ENCODE data around the gene EMP1.

EMP1 gene

GRCh38 chr12:13198241-13198640 lies 1.7 kb downstream of the EMP1 start:
- no peak for DNase-seq (ENCODE audit: low read depth)

- no peak for DNase-seq (ENCODE audit: low read depth)
These were observed 2.4 kb downstream of the EMP1 start for GRCh38 chr12:13198876-13199275.

DNA sequence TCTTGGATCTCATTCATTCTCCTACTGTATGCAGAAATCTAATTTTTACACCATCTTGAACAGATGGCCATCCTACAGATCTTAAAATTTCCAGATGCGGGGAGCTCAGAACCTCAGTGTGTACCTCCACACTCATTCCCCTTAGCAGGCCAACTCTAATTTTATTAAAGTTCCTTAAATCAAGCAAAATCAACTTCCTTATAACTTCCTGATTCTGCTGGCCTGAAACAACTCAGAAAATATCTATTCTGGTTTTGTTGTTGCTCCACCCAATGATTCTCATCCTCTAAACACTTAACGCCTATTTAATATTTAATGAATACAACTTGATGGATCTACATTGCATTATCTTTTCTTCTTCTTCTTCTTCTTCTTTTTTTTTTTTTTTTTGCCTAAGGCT lies 3.1 kb downstream of the EMP1 start:
- DNase-seq (ENCODE audit: low read depth) = no peak

- DNase-seq (ENCODE audit: low read depth) = no peak
These were observed 4.3 kb downstream of the EMP1 start for GRCh38 chr12:13200841-13201240.

DNA sequence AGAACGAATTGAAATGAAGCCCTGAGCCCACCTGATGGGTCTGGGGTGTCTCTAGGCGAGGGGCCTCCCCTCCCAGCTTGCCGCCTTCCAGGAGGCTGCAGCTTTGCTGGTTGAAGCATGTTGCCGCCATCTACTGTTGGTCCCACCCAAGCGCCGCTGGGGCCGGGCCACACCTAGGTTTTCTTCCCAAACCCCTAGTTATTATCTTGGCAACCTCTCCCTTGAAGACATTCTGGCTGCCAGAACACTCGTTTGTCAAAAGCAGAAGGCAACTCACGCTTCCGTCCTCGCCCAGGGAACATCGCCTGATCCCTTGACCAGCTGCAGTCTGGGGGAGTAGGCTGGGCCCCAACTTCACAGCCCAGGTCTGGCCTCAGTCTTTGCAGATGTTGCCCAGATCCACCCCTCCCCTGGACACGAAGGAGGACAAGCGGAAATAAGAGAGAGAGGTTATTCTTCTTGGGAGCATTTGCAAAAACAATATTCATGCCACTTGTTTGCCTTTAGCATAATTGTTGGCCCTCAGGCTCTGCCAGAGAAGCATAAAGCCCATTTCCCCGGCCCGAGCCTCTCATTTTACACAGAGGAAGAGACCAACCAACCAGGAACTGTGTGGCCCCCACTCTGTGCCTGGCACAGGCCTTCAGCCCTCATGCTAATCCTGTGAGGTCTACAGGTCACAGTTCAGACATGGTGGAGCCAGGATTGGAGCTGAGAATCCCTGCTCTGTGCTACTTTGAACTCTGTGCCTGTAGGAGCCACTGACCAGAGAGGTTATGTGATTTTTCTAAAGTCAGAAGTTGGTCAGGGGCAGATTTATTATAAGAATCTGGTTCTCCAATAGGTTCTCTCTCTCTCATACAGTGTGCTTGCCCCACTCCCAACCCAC lies 6.8 kb downstream of the EMP1 start:
- no peak for DNase-seq (ENCODE audit: low read depth)

- no peak for DNase-seq (ENCODE audit: low read depth)
These were observed 7.9 kb downstream of the EMP1 start for GRCh38 chr12:13204428-13204827.

- DNase-seq (ENCODE audit: low read depth) = no peak
These were observed 9.5 kb downstream of the EMP1 start for GRCh38 chr12:13205809-13206559.

GRCh38 chr12:13206560-13206897 lies 10.0 kb downstream of the EMP1 start:
- DNase-seq (ENCODE audit: low read depth) = no peak

DNA sequence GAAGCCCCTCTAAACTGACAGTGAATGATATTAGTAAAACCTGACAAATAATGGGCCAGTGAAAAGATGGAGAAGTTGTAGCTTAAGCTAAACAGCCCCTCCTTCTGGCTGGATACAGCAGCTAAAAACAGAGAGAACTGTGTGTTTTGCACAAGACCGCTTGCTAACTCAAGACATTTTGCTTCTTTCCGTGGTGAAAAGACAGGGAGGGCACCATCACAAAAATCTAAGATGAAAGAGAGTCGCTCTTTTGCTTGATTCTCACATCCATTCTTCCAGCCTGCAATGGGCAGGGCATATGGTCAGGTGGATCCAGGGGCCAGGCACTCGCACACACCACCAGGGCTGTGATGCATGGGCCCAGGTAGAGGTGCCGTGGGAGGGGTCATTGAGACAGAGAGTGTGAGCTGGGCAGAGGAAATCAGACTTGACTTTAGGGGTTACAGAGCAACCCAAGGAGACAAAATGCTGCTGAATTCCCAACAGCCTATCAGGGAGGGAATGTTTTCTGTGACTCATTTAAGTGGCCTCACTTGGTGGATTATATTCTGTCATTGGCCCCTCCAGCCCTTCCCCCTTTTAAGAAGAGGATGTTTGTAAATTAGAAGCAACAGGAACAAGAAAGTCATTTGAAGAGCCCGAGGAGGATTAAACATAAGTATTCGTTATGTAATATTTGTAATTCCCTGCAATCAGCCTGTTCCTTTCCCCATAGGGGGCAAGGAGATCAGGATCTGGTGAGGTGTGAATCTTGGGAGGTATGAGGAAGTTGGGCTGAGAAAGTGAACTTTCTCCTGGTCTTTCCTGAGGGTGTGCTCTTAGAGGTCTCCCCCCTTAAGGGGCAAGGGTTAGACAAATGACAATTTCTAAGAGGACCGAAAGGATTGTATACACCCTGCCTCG lies 12.3 kb downstream of the EMP1 start:
- no peak for DNase-seq (ENCODE audit: low read depth)

GRCh38 chr12:13209436-13210235 lies 13.1 kb downstream of the EMP1 start:
- DNase-seq (ENCODE audit: low read depth) = no peak

DNA sequence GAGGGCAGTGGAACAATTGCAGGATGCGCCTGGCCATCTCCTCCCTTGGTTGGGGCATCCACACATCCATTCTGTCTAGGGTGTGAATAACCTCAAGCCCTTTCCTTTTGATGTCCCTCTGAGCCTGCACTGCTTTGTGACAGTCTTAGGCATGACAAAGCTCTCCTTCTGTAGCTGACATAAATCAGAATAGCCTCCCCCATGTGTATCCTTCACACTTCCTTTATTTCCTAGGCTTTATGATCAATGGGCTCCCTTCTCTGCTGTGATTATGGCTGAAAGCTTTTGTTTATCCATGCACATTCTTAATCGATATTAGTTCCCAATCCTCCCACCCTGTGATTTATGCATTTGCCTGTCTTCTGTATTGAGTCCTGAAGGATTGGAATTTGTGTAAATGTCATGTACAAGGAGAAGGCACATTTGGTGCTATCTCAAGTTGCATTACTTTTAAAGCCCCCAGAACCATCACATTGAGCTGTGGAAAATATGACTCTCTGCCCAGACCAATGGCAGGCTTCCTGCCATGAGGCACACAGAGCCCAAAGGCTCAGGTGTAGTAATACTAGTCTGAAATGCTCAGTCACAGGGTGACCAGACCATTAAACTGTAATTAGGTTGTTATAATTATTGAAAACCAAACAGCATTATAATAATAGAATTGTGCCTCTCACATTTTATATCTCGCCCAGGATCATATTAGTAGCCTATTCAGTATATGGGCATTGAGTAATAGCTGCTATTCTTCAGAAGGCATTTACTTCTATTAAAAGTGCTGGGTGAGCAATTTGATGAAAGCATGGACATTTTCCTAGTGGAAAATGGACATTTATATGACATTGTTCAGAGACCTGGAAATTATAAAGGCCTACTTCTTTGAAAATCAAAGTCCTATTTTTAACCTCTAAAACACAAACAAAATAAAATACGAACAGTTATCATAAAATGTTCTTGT lies 14.0 kb downstream of the EMP1 start:
- DNase-seq (ENCODE audit: low read depth) = no peak

DNA sequence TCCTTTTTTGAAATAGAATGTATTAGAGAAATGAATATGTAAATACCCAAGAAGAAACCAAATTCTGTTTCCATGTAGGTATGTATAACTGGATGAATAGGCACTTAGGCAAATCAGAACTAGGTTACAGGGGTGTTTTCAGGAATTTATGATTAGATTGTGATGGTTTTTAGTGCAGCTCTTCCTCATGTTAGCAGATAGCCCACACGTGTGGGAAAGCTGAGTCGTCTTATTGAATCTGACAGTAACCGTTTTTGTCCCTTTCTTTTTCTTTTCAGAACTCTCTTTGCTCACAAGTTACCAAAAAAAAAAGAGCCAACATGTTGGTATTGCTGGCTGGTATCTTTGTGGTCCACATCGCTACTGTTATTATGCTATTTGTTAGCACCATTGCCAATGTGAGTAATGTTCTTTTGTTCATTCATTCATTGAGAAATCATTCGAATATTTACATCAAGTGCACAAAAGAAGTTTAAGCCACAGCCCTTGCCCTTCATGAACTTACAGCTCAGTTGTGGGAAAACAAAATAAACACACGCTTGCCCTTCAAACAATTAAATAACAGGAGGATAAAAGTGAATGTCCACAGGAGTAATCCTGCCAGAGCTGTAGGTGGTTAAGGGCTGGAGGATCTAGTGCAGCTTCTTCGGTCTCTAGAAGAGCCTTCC lies 14.8 kb downstream of the EMP1 start:
- DNase-seq (ENCODE audit: low read depth) = no peak

DNA sequence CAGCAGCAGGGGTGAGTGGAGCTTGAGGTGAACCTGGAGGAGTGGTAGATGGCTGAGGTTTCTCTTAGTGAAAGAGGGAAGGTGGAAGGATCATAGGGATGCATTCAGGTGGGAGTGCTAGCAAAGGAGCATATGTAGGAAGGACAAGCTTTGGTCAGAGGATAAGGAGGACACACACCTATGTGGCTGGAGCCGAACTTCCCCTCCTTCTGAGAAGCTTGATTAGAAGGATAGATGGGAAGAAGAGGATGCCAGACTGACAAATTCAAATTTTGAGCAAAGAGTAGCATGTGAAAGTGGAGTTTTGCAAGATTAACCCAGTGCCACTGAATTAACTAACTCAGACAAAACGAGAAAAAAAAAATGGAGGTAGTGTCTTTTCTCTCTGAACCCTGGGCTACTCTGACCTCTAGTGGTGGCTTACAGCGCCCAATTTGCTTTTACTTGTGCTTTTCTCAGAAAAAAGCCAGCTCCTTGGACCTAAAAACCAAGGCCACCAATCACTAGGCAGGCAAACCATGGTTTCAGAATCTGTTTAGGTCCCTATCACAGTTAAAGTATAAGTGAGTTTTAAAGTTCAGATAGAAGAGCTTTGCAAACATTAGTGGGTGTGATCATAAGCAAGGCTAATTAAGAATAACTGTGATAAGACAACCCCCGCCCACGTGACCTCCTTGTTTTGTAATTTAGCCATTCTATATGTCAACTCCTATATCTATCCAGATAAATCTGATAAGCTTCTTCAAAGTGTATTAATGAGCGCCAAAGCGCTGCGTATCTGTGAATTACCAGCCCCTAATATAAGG lies 15.5 kb downstream of the EMP1 start:
- DNase-seq (ENCODE audit: low read depth) = peak; percentile 39

- no peak for DNase-seq (ENCODE audit: low read depth)
These were observed 18.5 kb downstream of the EMP1 start for GRCh38 chr12:13215056-13215455.

DNA sequence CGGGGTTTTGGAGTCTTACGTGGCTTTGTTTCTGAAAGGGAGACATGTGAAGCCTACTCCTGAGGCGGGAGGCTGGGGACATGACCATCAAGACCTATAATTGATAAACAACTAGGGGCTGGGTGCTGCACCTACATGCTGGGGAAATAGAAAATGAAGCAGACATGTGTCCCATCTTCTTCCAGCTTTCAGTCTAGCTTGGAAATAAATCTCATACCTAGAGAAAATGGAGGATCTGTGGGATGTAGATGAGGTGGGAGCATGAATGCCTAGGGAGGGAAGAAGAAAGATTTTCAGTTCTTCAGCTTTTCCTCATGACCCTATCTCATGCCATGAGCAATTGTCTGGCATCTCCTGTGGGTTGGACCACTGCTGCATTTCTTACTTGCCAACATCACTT lies 22.1 kb downstream of the EMP1 start:
- DNase-seq (ENCODE audit: low read depth) = no peak

GRCh38 chr12:13219320-13219719 lies 22.8 kb downstream of the EMP1 start:
- DNase-seq (ENCODE audit: low read depth) = no peak

- no peak for DNase-seq (ENCODE audit: low read depth)
These were observed 24.3 kb downstream of the EMP1 start for GRCh38 chr12:13220838-13221237.

- DNase-seq (ENCODE audit: low read depth) = no peak
These were observed 25.6 kb downstream of the EMP1 start for GRCh38 chr12:13222076-13222475.

GRCh38 chr12:13223179-13223804 lies 26.8 kb downstream of the EMP1 start:
- no peak for DNase-seq (ENCODE audit: low read depth)

All from stimulated activated CD8-positive, alpha-beta memory T cell treated with anti-CD3 and anti-CD28 coated beads, Interleukin-15, amount 100 ng/mL, for 1 hour (primary cell).